Prostate gland (tissue), 2 donors: ENCODE results near the gene SUPT3H.

Experiments
- CTCF ChIP-seq, 4 experiments: fragments of 200-600 bp in 2 of 4; fragments of 450-650 bp in 2 of 4; sonication (generic) in 2 of 4; IDR thresholded peaks; 1 replicate in 3 of 4; 2 replicates in 1 of 4; pipeline ENCODE4 v1.5.1; 2016 to 2019; ENCODE audit warnings: antibody characterized with exemption in 4 of 4, mild to moderate bottlenecking in 2 of 4, moderate library complexity in 2 of 4
- POLR2A ChIP-seq: fragments of 450-650 bp; IDR thresholded peaks from one replicate; pipeline ENCODE4 v1.6.1; 2016; ENCODE audit warnings: antibody characterized with exemption, mild to moderate bottlenecking

GRCh38 chr6:44808148-44808547, 569.6 kb downstream of the SUPT3H start:
- no peak for TF ChIP-seq POLR2A
- TF ChIP-seq CTCF (IDR thresholded peaks at IDR 0.05): no peak
